ENCODE data around the gene PLCL1. TPM values are rescaled to one million over a fixed set of nuclear protein-coding genes. Genes with fewer than 3 reads are reported as not detected.
A peak's percentile ranks its signal among the peaks of the same experiment; 100 is the strongest.

Gene PLCL1
- total and polyA plus RNA-seq, 12 donors = 17.3 to 131 (median 102) TPM

- TF ChIP-seq CTCF (IDR thresholded peaks at IDR 0.05) = no peak
- H3K27me3 ChIP-seq = no peaks in the 10 kb centered on the region
- intact Hi-C loops (cut with DNase I) = loop anchor here in 1 of 10 donors (5.0 kb wide), 1 partner anchor 772 kb away; no protein-coding TSS in a partner anchor
- H3K36me3 ChIP-seq = no peaks in the 10 kb centered on the region
- H3K4me1 ChIP-seq = peaks cover 0 to 47% (median 30%) of the 10 kb centered on the region in 9 donors
- H3K27ac ChIP-seq = peak overlapping the region in 1 of 10 donors; percentile 42
- H3K4me3 ChIP-seq = no peak overlapping the region
- ATAC-seq (no peak), DNase-seq (no peak)
- peaks cover 0 to under 1% (median 0%) of the 10 kb centered on the region in 11 donors for H3K9me3 ChIP-seq
Observed at GRCh38 chr2:197839856-197840255, 35.5 kb downstream of the PLCL1 start.

GRCh38 chr2:197846128-197846527 is 41.7 kb downstream of the PLCL1 start:
- Histone ChIP-seq H3K27ac (peak overlapping the region in 1 of 10 donors; percentile 33), H3K36me3 (no peaks in the 10 kb centered on the region), H3K27me3 (no peaks in the 10 kb centered on the region), H3K9me3 (no peaks in the 10 kb centered on the region), H3K4me3 (no peak overlapping the region), H3K4me1 (peaks cover 0 to 48% (median 22%) of the 10 kb centered on the region in 9 donors)
- TF ChIP-seq CTCF (IDR thresholded peaks at IDR 0.05) = no peak
- intact Hi-C loops (cut with DNase I) = loop anchor here in 1 of 10 donors (5.0 kb wide), 1 partner anchor 39 kb away; no protein-coding TSS in a partner anchor
- WGBS, 2 donors = 83 to 89% methylated on average over 2 of the region's 2 CpGs
- ATAC-seq (no peak), DNase-seq (no peak)

GRCh38 chr2:197846777-197847176 is 42.4 kb downstream of the PLCL1 start:
- peaks cover 0 to 54% (median 28%) of the 10 kb centered on the region in 9 donors for H3K4me1 ChIP-seq
- WGBS, 2 donors = 82% methylated on average over 3 of the region's 3 CpGs
- ATAC-seq = no peak

GRCh38 chr2:197847651-197848401 is 43.4 kb downstream of the PLCL1 start:
- intact Hi-C loops (cut with DNase I) = loop anchor here in 1 of 10 donors (5.0 kb wide), 1 partner anchor 41 kb away; no protein-coding TSS in a partner anchor
- ATAC-seq = peak in 7 of 8 donors; percentile 34 to 90 (median 57)
- H3K27ac ChIP-seq = peak overlapping the region in 6 of 10 donors; percentile 15 to 50 (median 38)

More at GRCh38 chr2:197846777-197847176, 42.4 kb downstream of the PLCL1 start:
- DNase-seq = no peak
- intact Hi-C loops (cut with DNase I) = loop anchor here in 1 of 10 donors (5.0 kb wide), 1 partner anchor 39 kb away; no protein-coding TSS in a partner anchor
- no peaks in the 10 kb centered on the region for H3K9me3 ChIP-seq
- H3K27me3 ChIP-seq = no peaks in the 10 kb centered on the region
- H3K27ac ChIP-seq = peak overlapping the region in 2 of 10 donors; percentile 3 to 33
- TF ChIP-seq CTCF (IDR thresholded peaks at IDR 0.05) = no peak
- H3K4me3 ChIP-seq = no peak overlapping the region
- no peaks in the 10 kb centered on the region for H3K36me3 ChIP-seq

More at GRCh38 chr2:197847651-197848401, 43.4 kb downstream of the PLCL1 start:
- H3K27me3 ChIP-seq = no peaks in the 10 kb centered on the region
- H3K9me3 ChIP-seq = no peaks in the 10 kb centered on the region
- no peak overlapping the region for H3K4me3 ChIP-seq
- H3K4me1 ChIP-seq = peaks cover 0 to 65% (median 39%) of the 10 kb centered on the region in 9 donors
- no peaks in the 10 kb centered on the region for H3K36me3 ChIP-seq
- no peak for DNase-seq
- no peak for TF ChIP-seq CTCF (IDR thresholded peaks at IDR 0.05)
- WGBS, 2 donors = 56 to 70% methylated on average over 7 of the region's 7 CpGs
